ENCODE results near the gene CHPF. TPM values are rescaled to one million over a fixed set of nuclear protein-coding genes. Genes with fewer than 3 reads are reported as not detected.

Gene CHPF
- total RNA-seq, 1 experiment from 2014 or later = 26.4 TPM

DNA sequence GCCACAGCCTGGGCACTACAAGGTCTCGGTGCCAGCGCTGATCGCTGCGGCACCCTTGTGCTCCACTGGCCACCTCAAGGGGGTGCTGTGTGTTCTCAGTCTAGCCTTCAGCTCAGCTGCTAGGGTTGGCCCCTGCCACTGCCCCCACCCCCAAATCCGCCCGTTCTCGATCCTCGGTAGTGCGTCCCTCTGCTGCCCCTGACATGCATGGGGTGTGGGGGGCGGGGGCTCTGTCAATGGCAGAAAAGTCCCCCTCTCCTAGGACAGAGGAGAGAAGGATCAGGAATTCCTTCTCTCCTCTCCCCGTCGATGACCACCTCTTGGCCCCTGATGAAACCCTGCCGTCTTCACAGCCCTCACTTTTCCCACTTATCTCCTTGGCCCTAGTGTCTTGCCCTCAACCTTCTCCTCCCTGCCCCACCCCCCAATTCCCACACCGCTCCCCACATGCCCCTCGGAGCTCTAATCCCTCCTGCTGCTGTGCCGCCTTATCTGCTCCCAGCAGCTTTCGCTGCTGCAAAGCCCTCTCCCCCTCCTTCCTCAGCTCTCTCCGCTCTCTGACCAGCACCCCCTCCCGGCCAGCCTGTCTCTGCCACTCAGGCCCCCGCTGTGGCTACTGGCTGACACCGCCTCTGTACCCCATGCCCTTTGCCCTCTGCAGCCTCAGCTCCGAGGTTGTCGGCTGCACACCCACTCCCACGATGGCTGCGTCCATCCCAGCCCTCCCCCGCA, 33.7 kb downstream of the CHPF start:
- intact Hi-C loops (cut with micrococcal nuclease; ENCODE audit: unreplicated experiment) = loop anchor here (1.0 kb wide), 3 partner anchors 11 to 20 kb away; partner anchors contain the start of gene GMPPA
- Mint-ChIP-seq H3K36me3 (ENCODE audit: insufficient read depth, unreplicated experiment) (no peaks in the 10 kb centered on the region), H3K4me1 (ENCODE audit: low read depth, unreplicated experiment) (peaks cover 18% of the 10 kb centered on the region), H3K27ac (ENCODE audit: unreplicated experiment) (no peak overlapping the region), H3K4me3 (ENCODE audit: unreplicated experiment) (peak overlapping the region; percentile 80), H3K9me3 (ENCODE audit: unreplicated experiment) (no peaks in the 10 kb centered on the region), H3K27me3 (ENCODE audit: insufficient read depth, unreplicated experiment) (peaks cover 20% of the 10 kb centered on the region)
- no TSS peak for BruUV-seq (replicated peaks)
- DNase-seq = peak; percentile 80 to 81
- TF ChIP-seq, protein P1, sequence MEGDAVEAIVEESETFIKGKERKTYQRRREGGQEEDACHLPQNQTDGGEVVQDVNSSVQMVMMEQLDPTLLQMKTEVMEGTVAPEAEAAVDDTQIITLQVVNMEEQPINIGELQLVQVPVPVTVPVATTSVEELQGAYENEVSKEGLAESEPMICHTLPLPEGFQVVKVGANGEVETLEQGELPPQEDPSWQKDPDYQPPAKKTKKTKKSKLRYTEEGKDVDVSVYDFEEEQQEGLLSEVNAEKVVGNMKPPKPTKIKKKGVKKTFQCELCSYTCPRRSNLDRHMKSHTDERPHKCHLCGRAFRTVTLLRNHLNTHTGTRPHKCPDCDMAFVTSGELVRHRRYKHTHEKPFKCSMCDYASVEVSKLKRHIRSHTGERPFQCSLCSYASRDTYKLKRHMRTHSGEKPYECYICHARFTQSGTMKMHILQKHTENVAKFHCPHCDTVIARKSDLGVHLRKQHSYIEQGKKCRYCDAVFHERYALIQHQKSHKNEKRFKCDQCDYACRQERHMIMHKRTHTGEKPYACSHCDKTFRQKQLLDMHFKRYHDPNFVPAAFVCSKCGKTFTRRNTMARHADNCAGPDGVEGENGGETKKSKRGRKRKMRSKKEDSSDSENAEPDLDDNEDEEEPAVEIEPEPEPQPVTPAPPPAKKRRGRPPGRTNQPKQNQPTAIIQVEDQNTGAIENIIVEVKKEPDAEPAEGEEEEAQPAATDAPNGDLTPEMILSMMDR (IDR thresholded peaks at IDR 0.05; ENCODE audit: insufficient read depth in 1 of 2, low read depth in 1 of 2, low read length in 1 of 2, severe bottlenecking in 1 of 2, unreplicated experiment in 1 of 2) = peak; percentile 68 to 90
- Histone ChIP-seq H3K4me3 (ENCODE audit: low read depth, low read length) (peak overlapping the region; percentile 64), H3K4me1 (peaks cover 12% of the 10 kb centered on the region), H3K27me3 (replicated peaks; ENCODE audit: control insufficient read depth, insufficient read depth, low read length) (peaks cover 5% of the 10 kb centered on the region; the same call in 1 of the 2 replicates), H3K9me3 (no peaks in the 10 kb centered on the region), H3K36me3 (ENCODE audit: control insufficient read depth, insufficient read depth, low read length) (no peaks in the 10 kb centered on the region)
- CTCF ChIA-PET = interaction anchor here (0.6 to 4.7 kb wide), 36 partner anchors 9 to 304 kb away, joined by 3 to 126 read pairs (median 4); partner anchors contain the start of genes CHPF, DNPEP, GMPPA and SPEG
- POLR2A ChIA-PET = interaction anchor here (0.6 to 1.3 kb wide), 3 partner anchors 11 to 111 kb away, joined by 3 to 10 read pairs (median 3); partner anchors contain the start of gene GMPPA

DNA sequence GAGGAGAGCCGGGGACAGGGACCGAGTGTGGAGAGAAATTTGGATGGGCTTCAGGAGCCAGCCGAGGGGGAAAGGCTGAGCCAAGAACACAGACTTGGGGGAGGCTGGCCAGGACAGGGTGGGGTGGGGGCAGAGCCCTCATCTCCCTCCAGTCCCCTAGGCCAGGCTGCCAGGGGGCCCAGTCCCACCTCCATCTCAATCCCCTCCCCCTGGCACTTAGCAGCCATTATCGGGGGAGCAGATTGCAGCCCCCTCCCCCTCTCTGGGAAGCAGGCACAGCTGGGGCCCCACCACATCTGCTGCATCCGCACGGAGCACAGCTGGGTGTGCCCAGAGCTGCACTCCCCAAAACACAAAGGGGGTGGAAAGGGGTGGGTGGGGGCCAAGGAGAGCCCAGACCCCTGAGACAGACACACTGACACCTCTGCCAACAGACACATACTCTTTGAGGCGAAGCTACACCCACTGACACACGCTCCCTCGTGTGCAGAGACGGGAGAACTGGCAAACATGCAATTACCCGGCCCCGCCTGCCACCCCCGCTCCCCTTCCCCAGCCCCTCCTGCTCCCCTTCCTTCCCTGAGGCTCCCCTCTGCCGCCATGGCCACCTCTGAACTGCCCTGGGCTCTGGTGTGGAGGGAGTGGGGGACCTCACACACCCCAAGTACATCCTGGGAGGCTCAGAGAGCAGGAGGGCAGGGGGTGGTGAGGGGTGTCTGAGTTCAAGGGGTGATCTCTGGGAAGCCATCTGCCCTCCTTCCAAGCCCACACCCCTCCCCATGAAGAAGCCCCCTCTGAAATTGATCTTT, 34.4 kb downstream of the CHPF start:
- BruUV-seq (replicated peaks) = no TSS peak
- TF ChIP-seq, protein P1 (IDR thresholded peaks at IDR 0.05; ENCODE audit: insufficient read depth in 1 of 2, low read depth in 1 of 2, low read length in 1 of 2, severe bottlenecking in 1 of 2, unreplicated experiment in 1 of 2) = no peak
- no peak for DNase-seq
- peak overlapping the region; percentile 64 for H3K4me3 ChIP-seq (ENCODE audit: low read depth, low read length)
- Mint-ChIP-seq H3K9me3 (ENCODE audit: unreplicated experiment) (no peaks in the 10 kb centered on the region), H3K4me1 (ENCODE audit: low read depth, unreplicated experiment) (peaks cover 16% of the 10 kb centered on the region), H3K36me3 (ENCODE audit: insufficient read depth, unreplicated experiment) (no peaks in the 10 kb centered on the region), H3K4me3 (ENCODE audit: unreplicated experiment) (peak overlapping the region; percentile 80), H3K27me3 (ENCODE audit: insufficient read depth, unreplicated experiment) (peaks cover 18% of the 10 kb centered on the region), H3K27ac (ENCODE audit: unreplicated experiment) (no peak overlapping the region)
- no peaks in the 10 kb centered on the region for H3K9me3 ChIP-seq
- CTCF ChIA-PET = interaction anchor here (0.7 to 4.7 kb wide), 24 partner anchors 9 to 214 kb away, joined by 3 to 126 read pairs (median 6); partner anchors contain the start of genes CHPF, DNPEP, GMPPA and SPEG
- POLR2A ChIA-PET = interaction anchor here (0.6 to 1.3 kb wide), 2 partner anchors 11 to 33 kb away, joined by 3 to 10 read pairs; partner anchors contain the start of gene GMPPA
- peaks cover 5% of the 10 kb centered on the region; the same call in 1 of the 2 replicates for H3K27me3 ChIP-seq (replicated peaks; ENCODE audit: control insufficient read depth, insufficient read depth, low read length)
- intact Hi-C loops (cut with micrococcal nuclease; ENCODE audit: unreplicated experiment) = no loop called here
- H3K4me1 ChIP-seq = peaks cover 9% of the 10 kb centered on the region
- no peaks in the 10 kb centered on the region for H3K36me3 ChIP-seq (ENCODE audit: control insufficient read depth, insufficient read depth, low read length)

- H3K27me3 Mint-ChIP-seq (ENCODE audit: insufficient read depth, unreplicated experiment) = peaks cover 12% of the 10 kb centered on the region
- Histone ChIP-seq H3K4me3 (ENCODE audit: low read depth, low read length) (no peak overlapping the region), H3K36me3 (ENCODE audit: control insufficient read depth, insufficient read depth, low read length) (no peaks in the 10 kb centered on the region; the same call in 1 of the 2 replicates), H3K4me1 (peaks cover 4% of the 10 kb centered on the region), H3K27me3 (replicated peaks; ENCODE audit: control insufficient read depth, insufficient read depth, low read length) (peaks cover 5% of the 10 kb centered on the region; the same call in 1 of the 2 replicates), H3K9me3 (no peaks in the 10 kb centered on the region)
- intact Hi-C loops (cut with micrococcal nuclease; ENCODE audit: unreplicated experiment) = no loop called here
- H3K4me1 Mint-ChIP-seq (ENCODE audit: low read depth, unreplicated experiment) = peaks cover 9% of the 10 kb centered on the region
- DNase-seq = no peak
- H3K36me3 Mint-ChIP-seq (ENCODE audit: insufficient read depth, unreplicated experiment) = no peaks in the 10 kb centered on the region
- ChIA-PET POLR2A (no interaction called here), CTCF (interaction anchor here (1.6 to 3.4 kb wide), 3 partner anchors 9 to 22 kb away, joined by 10 to 126 read pairs (median 14); partner anchors contain the start of gene GMPPA)
- BruUV-seq (replicated peaks) = no TSS peak
- H3K9me3 Mint-ChIP-seq (ENCODE audit: unreplicated experiment) = no peaks in the 10 kb centered on the region
- TF ChIP-seq, protein P1 (IDR thresholded peaks at IDR 0.05; ENCODE audit: insufficient read depth in 1 of 2, low read depth in 1 of 2, low read length in 1 of 2, severe bottlenecking in 1 of 2, unreplicated experiment in 1 of 2) = no peak
- no peak overlapping the region for H3K4me3 Mint-ChIP-seq (ENCODE audit: unreplicated experiment)
- H3K27ac Mint-ChIP-seq (ENCODE audit: unreplicated experiment) = no peak overlapping the region
Observed at GRCh38 chr2:219508444-219508734, 35.2 kb downstream of the CHPF start.

Data from Caco-2 (cell line).